Stimulated activated CD8-positive, alpha-beta memory T cell treated with anti-CD3 and anti-CD28 coated beads, Interleukin-4, amount 100 ng/mL, for 48 hours (primary cell): ENCODE measurements around the gene ADM2.

Experiments used
- DNase-seq: peaks from one replicate; pipeline ENCODE4 v3.0.0-alpha.2; 2020

ADM2 gene

GRCh38 chr22:50445071-50445879, 36.1 kb upstream of the ADM2 start:
- peak; percentile 50 for DNase-seq

GRCh38 chr22:50445880-50446707, 35.2 kb upstream of the ADM2 start:
- DNase-seq = no peak

GRCh38 chr22:50446708-50447575, 34.4 kb upstream of the ADM2 start:
- DNase-seq = no peak

GRCh38 chr22:50447576-50448551, 33.5 kb upstream of the ADM2 start:
- DNase-seq = no peak

GRCh38 chr22:50452649-50453048, 28.7 kb upstream of the ADM2 start:
- DNase-seq = no peak

- DNase-seq = no peak
These were observed 26.7 kb upstream of the ADM2 start for GRCh38 chr22:50454556-50455075.

GRCh38 chr22:50455201-50455600, 26.1 kb upstream of the ADM2 start:
- DNase-seq = no peak

GRCh38 chr22:50456026-50456425, 25.3 kb upstream of the ADM2 start:
- DNase-seq = no peak

- no peak for DNase-seq
These were observed 24.7 kb upstream of the ADM2 start for GRCh38 chr22:50456466-50457234.

GRCh38 chr22:50459016-50459415, 22.3 kb upstream of the ADM2 start:
- DNase-seq = no peak

GRCh38 chr22:50459496-50460140, 21.7 kb upstream of the ADM2 start:
- DNase-seq = no peak

GRCh38 chr22:50460938-50461337, 20.4 kb upstream of the ADM2 start:
- DNase-seq = no peak

GRCh38 chr22:50461536-50461935, 19.8 kb upstream of the ADM2 start:
- DNase-seq = no peak

GRCh38 chr22:50461979-50462540, 19.3 kb upstream of the ADM2 start:
- no peak for DNase-seq

GRCh38 chr22:50463188-50463900, 18.0 kb upstream of the ADM2 start:
- DNase-seq = no peak

- DNase-seq = no peak
These were observed 16.9 kb upstream of the ADM2 start for GRCh38 chr22:50464451-50464850.

GRCh38 chr22:50465066-50465930, 16.0 kb upstream of the ADM2 start:
- DNase-seq = no peak

GRCh38 chr22:50467341-50467740, 14.0 kb upstream of the ADM2 start:
- DNase-seq = no peak
